Measurements from ENCODE around the gene RAB26. TPM values are rescaled to one million over a fixed set of nuclear protein-coding genes. Genes with fewer than 3 reads are reported as not detected.

RAB26 gene
- total and polyA plus RNA-seq, 10 donors, result 0.26 to 7.9 (median 1.2) TPM; not detected in 1

- Histone ChIP-seq H3K9me3 (no peaks in the 10 kb centered on the region), H3K27me3 (replicated peaks in 1 of 7) (no peaks in the 10 kb centered on the region), H3K36me3 (peaks cover 0 to 60% (median 19%) of the 10 kb centered on the region in 6 donors), H3K4me3 (no peak overlapping the region), H3K4me1 (peaks cover 9 to 73% (median 37%) of the 10 kb centered on the region in 6 donors), H3K27ac (peak overlapping the region in 1 of 8 donors; percentile 13)
- intact Hi-C loops (cut with DNase I; ENCODE audit: low total_unique reads), result no loop called here
- TF ChIP-seq POLR2A (IDR thresholded peaks at IDR 0.05), result no peak
- TF ChIP-seq POLR2AphosphoS5 (IDR thresholded peaks at IDR 0.05), result no peak
- TF ChIP-seq CTCF (IDR thresholded peaks at IDR 0.05 in 8 of 11, conservative IDR thresholded peaks at IDR 0.05 in 3 of 11), result no peak
- DNase-seq, result no peak
- WGBS, 5 donors, result 95 to 99% (median 97%) methylated on average over 10 to 13 of the region's 13 CpGs; no CpG with 5 or more reads in 1 of the 5 donors
Measured at GRCh38 chr16:2162676-2163118, 14.3 kb downstream of the RAB26 start.

GRCh38 chr16:2163211-2163881, 14.9 kb downstream of the RAB26 start:
- H3K9me3 ChIP-seq, result no peaks in the 10 kb centered on the region
- no peak overlapping the region for H3K4me3 ChIP-seq
- no peak for TF ChIP-seq CTCF (IDR thresholded peaks at IDR 0.05 in 8 of 11, conservative IDR thresholded peaks at IDR 0.05 in 3 of 11)
- TF ChIP-seq POLR2A (IDR thresholded peaks at IDR 0.05), result no peak
- no peak for TF ChIP-seq POLR2AphosphoS5 (IDR thresholded peaks at IDR 0.05)
- peaks cover 0 to 60% (median 26%) of the 10 kb centered on the region in 6 donors for H3K36me3 ChIP-seq
- 86 to 93% (median 91%) methylated on average over 14 to 26 of the region's 26 CpGs for WGBS, 5 donors
- intact Hi-C loops (cut with DNase I; ENCODE audit: low total_unique reads), result no loop called here
- no peaks in the 10 kb centered on the region for H3K27me3 ChIP-seq (replicated peaks in 1 of 7)
- H3K4me1 ChIP-seq, result peaks cover 6 to 72% (median 33%) of the 10 kb centered on the region in 6 donors
- DNase-seq, result no peak
- peak overlapping the region in 1 of 8 donors; percentile 13 for H3K27ac ChIP-seq

GRCh38 chr16:2165861-2166260, 17.4 kb downstream of the RAB26 start:
- H3K9me3 ChIP-seq, result no peaks in the 10 kb centered on the region
- WGBS, 5 donors, result 92 to 98% (median 94%) methylated on average over 8 to 12 of the region's 12 CpGs
- H3K27me3 ChIP-seq (replicated peaks in 1 of 7), result no peaks in the 10 kb centered on the region
- DNase-seq, result no peak
- H3K36me3 ChIP-seq, result peaks cover 0 to 84% (median 42%) of the 10 kb centered on the region in 6 donors
- H3K27ac ChIP-seq, result no peak overlapping the region
- intact Hi-C loops (cut with DNase I; ENCODE audit: low total_unique reads), result no loop called here
- no peak overlapping the region for H3K4me3 ChIP-seq
- peaks cover 0 to 58% (median 21%) of the 10 kb centered on the region in 6 donors for H3K4me1 ChIP-seq
- TF ChIP-seq POLR2AphosphoS5 (IDR thresholded peaks at IDR 0.05), result no peak
- TF ChIP-seq CTCF (IDR thresholded peaks at IDR 0.05 in 8 of 11, conservative IDR thresholded peaks at IDR 0.05 in 3 of 11), result no peak
- TF ChIP-seq POLR2A (IDR thresholded peaks at IDR 0.05), result no peak

- Histone ChIP-seq H3K4me3 (no peak overlapping the region), H3K27me3 (replicated peaks in 1 of 7) (no peaks in the 10 kb centered on the region), H3K27ac (peak overlapping the region in 1 of 8 donors; percentile 41), H3K4me1 (peaks cover 0 to 58% (median 21%) of the 10 kb centered on the region in 6 donors), H3K36me3 (peaks cover 0 to 88% (median 47%) of the 10 kb centered on the region in 6 donors), H3K9me3 (no peaks in the 10 kb centered on the region)
- WGBS, 5 donors, result 93 to 97% (median 96%) methylated on average over 17 of the region's 17 CpGs
- intact Hi-C loops (cut with DNase I; ENCODE audit: low total_unique reads), result no loop called here
- no peak for DNase-seq
- no peak for TF ChIP-seq POLR2A (IDR thresholded peaks at IDR 0.05)
- no peak for TF ChIP-seq CTCF (IDR thresholded peaks at IDR 0.05 in 8 of 11, conservative IDR thresholded peaks at IDR 0.05 in 3 of 11)
- no peak for TF ChIP-seq POLR2AphosphoS5 (IDR thresholded peaks at IDR 0.05)
Measured at GRCh38 chr16:2166263-2167067, 18.0 kb downstream of the RAB26 start.
